NCI-H2029 (cell line): ENCODE measurements around the gene NTN4.
"Not testable (repeated sequence)": the region's sequence is repeated elsewhere in the genome, so short reads cannot be mapped to it uniquely, and the experiment has no call there.

Experiments used
- DNase-seq: peaks from one replicate; lab custom pipeline; 2025; lab: John Stamatoyannopoulos, UW

The NTN4 gene

DNA sequence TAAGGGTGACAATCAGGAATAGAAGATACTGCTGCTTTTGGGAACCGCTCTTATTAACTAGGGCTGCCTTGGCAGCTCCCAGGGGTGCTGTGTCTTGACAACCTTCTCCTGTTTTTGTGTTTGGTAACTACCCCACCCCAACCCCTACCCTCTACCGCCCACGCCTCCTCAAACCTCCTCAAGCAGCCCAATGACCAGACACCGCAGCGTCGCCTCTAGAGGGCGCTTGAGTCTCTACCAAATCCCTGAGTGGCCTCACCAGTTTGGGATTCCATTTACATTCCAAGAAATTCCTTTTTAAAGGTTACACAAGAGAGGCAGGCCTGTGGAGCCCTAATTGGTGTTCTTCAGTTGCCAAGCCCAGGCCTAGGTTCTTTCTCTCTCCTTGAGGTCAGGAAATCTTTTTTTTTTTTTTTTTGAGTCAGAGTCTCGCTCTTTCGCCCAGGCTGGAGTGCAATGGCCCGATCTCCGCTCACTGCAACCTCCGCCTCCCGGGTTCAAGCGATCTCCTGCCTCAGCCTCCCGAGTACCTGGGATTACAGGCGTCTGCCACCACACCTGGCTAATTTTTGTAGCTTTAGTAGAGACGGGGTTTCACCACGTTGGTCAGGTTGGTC is 166.9 kb downstream of the NTN4 start:
- peak; percentile 65 for DNase-seq

DNA sequence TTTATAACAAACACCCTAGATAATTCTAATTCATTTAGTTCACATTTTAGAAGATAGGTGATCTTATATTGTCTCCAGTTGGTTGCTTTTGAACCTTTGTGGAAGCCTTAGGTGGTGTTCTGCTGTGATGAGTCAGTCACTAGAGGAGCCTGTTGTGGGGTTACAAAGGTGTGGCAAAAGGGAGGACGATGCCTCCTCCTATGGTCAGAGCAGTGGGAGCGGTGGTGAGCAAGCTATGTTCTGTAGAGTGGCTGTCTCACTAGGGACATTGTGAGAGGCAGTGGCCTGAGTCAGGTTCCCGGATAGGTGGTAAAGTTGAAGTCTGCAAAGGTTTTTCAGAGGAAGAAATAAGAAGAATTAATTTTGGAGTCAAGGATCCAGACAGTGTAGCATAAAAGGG is 167.7 kb downstream of the NTN4 start:
- no peak for DNase-seq

DNA sequence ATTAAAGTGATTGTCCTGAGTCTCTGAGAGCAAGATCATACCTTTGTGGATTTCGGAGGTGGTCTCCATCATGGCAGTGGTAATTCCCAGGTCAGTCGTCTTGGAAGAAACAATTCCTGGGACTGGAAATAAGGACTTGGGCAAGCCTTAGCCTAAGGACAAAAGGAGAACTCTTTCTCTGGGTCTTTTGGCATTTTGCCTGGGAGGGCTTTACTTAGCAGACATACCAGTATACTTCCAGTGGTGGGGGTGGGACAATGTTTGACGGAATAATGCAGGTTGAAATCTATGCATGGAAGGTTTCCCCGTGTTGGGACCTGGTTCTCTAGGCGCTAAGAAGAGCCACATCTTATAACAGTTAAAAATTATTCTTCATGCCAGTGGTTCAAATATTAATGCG is 168.8 kb downstream of the NTN4 start:
- DNase-seq, result no peak

DNA sequence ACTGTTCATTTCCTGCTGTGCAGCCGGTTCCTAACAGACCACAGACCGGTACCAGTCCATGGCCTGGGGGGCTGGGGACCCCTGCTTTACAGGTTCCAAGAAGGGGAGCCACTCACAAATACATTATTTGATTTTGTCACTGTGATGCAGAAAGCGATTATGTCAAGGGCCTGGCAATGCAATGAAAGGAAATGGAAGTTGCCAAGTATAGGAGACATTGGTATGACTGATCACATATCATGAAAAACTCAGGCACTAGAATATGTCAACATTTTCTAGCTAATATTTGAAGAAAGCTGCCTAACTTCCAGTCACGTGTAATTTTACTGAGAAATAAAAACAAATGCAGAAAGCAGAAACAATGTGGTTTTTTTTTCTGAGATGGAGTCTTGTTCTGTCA is 170.4 kb downstream of the NTN4 start:
- DNase-seq, result no peak

DNA sequence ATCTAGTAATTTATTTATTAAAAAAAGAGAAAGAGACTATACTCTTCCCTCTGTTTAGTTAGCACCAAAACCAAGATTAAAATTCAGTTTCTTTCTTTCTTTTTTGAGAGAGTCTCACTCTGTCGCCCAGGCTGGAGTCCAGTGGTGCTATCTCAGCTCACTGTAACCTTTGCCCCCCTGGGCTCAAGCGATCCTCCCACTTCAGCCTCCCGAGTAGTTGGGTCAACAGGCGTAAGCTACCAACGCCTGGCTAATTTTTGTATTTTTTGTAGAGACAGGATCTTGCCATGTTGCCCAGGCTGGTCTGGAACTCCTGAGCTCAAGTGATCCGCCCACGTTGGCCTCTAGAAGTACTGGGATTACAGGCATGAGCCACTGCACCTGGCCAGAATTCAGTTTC is 174.1 kb downstream of the NTN4 start:
- DNase-seq, result not testable (repeated sequence)

DNA sequence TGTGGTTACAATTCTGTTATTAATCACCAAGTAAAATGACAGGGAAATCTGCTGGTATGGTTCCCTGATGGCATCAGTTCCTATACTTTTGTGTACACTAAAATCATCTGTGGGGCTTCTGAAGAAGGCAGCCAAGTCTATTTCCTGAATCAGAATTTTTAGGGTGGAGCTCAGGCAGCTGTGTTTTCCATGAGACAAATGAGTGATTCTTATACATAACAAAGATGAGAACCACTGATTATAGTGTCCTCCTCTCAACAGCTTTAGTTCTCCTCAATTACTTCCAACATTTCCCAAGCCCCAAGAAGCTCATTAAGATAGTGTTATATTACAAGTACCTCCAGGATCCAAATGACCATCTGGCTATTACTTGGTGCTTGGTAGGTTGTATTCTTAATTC is 174.8 kb downstream of the NTN4 start:
- no peak for DNase-seq

DNA sequence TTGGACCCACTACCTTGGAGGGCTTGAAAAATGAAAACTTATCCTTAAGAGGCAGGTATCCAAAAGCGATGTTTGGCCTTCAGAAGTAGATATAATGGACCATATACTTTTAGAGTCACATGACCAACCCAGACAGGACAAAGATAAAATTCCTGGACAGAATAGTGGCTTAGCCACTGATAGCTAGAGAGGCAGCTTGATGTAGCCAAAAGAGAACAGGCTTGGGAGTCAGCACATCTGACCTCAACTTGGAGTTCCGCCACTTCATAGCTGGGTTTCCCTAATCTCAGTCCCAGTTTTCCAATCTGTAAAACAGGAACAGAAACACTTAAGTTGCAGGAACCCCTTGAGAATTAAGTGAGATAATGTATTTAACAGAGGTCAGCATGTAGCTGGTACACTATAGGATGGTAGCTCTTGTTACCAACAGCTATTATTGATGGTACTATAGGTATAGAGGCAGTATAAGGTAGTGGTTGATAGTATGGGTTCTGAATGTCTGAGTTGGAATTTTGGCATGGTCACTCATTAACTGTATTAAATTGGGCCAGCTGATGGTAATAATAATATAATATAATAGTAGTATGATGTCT is 176.1 kb downstream of the NTN4 start:
- DNase-seq, result no peak

DNA sequence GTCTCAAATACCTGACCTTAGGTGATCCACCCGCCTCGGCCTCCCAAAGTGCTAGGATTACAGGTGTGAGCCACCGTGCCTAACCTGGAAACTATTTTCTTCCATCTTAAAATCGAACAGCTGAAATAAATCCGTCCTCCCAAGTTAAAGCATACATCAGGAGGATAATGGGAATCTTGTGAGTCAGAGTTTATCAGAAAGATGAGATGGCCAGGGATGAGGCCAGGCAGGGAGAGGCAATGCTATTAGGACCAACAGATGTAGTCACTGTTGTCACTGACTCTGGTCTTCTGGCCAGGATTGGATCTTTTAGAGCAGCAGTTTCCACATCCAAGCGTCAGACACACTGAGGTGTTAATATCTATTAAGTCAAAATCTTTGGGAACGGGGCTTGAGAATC is 177.5 kb downstream of the NTN4 start:
- DNase-seq, result no peak

DNA sequence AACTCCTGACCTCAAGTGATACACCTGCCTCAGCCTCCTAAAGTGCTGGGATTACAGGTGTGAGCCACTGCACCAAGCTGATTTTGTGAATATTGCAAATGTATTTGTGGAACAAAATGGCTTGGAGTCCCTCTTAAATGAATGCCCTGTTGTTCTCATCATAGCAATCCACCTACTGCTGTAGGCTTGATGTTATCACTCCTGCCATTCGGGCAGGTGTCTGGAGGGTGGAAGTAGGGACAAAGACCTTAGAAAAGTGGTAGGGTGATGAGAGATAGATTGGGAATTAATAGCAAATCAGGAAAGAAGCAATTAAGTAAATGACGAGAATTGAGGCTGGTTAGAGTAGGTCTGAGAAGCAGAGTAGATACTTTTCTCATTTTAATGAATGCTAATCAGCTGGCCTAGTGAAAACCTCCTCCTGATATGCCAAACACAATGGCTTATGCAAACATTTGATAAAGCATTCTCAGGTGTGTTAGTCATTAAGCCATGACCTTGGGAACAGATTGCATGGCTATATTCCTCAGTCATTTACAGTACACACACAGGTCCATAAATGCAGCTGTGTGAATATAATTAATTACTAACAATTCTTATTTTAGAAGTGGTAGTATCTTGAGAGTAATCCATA is 178.8 kb downstream of the NTN4 start:
- DNase-seq, result peak; percentile 83

DNA sequence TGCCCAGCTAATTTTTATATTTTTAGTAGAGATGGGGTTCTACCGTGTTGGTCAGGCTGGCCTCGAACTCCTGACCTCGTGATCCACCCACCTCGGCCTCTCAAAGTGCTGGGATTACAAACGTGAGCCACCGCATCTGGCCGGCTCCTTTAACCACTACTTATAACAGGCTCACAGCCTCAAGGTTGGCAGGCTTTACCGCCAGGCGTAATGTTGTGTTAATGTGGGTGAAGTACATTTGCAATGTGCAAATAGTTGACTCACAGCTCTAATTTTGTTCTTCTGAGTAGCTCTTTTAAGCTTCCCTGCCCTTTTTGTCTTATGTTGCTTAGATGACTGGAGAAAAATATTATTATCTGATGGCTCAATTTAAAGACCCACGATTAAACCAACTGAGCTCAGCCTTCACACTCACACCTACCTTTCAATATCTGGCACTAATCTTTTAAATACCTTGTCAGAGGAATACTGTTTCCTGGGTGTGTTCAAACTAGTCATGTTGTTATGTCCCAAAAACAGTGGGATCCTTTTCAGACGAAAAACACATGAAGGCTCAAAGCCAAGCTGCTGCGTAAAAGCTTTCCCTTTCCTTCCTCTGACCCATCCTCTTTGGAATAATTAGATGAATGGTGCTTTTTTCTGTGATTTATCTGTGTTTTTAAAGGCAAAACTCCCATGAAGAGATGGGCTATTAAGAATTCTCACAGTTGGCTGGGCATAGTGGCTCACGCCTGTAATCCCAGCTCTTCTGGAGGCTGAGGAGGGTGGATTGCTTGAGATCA is 182.1 kb downstream of the NTN4 start:
- DNase-seq, result peak; percentile 93
